ENCODE results near the gene MED12L. TPM values are rescaled to one million over a fixed set of nuclear protein-coding genes. Genes with fewer than 3 reads are reported as not detected.

Gene MED12L
- total and polyA plus RNA-seq, 10 of the 15 experiments (the other 5 are each of a cell fraction or from before 2014, with no cell fraction given) = 0.01 to 0.06 (median 0.03) TPM; not detected in 2

DNA sequence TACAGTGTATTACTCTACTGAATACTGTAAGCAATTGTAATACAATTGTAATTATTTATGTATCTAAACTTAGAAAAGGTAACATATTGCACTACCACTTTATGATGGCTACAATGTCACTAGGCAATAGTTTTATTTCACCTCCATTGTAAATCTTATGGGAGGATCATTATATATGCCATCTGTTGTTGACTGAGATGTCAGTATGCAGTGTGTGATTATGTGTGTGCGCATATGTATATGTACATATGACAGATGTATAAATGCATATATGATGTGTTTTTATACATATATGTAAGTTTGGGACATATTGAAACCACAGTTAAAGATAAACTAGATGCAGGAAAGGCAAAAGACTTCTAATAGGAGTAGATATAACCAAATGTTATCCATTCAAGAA lies 366.9 kb downstream of the MED12L start:
- H3K4me3 ChIP-seq = no peak overlapping the region
- no peaks in the 10 kb centered on the region for H3K79me2 ChIP-seq (ENCODE audit: control insufficient read depth, insufficient read depth, low read length)
- TF ChIP-seq FOXK2 (IDR thresholded peaks at IDR 0.05) (no peak), CHD2 (IDR thresholded peaks at IDR 0.05; ENCODE audit: borderline replicate concordance, low read depth, low read length) (no peak), FOS (IDR thresholded peaks at IDR 0.05; ENCODE audit: borderline replicate concordance, extremely low read depth, insufficient read length) (no peak), SMC3 (IDR thresholded peaks at IDR 0.05; ENCODE audit: borderline replicate concordance, low read length) (no peak), TARDBP (IDR thresholded peaks at IDR 0.05; ENCODE audit: borderline replicate concordance) (no peak), POLR2AphosphoS2 (IDR thresholded peaks at IDR 0.05; ENCODE audit: low read depth, low read length) (no peak), NR2C2 (IDR thresholded peaks at IDR 0.05; ENCODE audit: borderline replicate concordance, control insufficient read depth, insufficient read length, low read depth) (no peak), TCF7 (IDR thresholded peaks at IDR 0.05; ENCODE audit: borderline replicate concordance) (no peak)
- TF ChIP-seq, protein P1, sequence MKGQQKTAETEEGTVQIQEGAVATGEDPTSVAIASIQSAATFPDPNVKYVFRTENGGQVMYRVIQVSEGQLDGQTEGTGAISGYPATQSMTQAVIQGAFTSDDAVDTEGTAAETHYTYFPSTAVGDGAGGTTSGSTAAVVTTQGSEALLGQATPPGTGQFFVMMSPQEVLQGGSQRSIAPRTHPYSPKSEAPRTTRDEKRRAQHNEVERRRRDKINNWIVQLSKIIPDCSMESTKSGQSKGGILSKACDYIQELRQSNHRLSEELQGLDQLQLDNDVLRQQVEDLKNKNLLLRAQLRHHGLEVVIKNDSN (IDR thresholded peaks at IDR 0.05; ENCODE audit: borderline replicate concordance, extremely low read length, insufficient read depth, low read depth, low read length) = no peak
- RAD21 ChIA-PET (ENCODE audit: unreplicated experiment) = no interaction called here
- DNase-seq (ENCODE audit: low read depth, low spot score) (no peak), FAIRE-seq (no peak), ATAC-seq (no peak)
- no peak overlapping the region for H3K4me2 ChIP-seq (ENCODE audit: control insufficient read depth, insufficient read depth)
- no peak overlapping the region for H3K9ac ChIP-seq (ENCODE audit: control insufficient read depth, insufficient read depth, low read length)
- no TSS peak for BruUV-seq (replicated peaks)
- H3K27ac ChIP-seq (ENCODE audit: control insufficient read depth, insufficient read depth) = no peak overlapping the region
- H3K9me3 ChIP-seq (replicated peaks; ENCODE audit: control insufficient read depth, insufficient read depth, low read length) = no peaks in the 10 kb centered on the region
- H4K20me1 ChIP-seq (ENCODE audit: control insufficient read depth, insufficient read depth) = no peaks in the 10 kb centered on the region
- 38% methylated on average over 1 of the region's 1 CpG for WGBS (ENCODE audit: insufficient coverage, insufficient replicate concordance, low lambda C conversion rate, missing lambda C conversion rate)
- SMC1A ChIA-PET (ENCODE audit: uncharacterized antibody, unreplicated experiment) = no interaction called here
- H2AFZ ChIP-seq (ENCODE audit: control insufficient read depth, low read depth, low read length) = no peak overlapping the region
- intact Hi-C loops (cut with micrococcal nuclease; ENCODE audit: unreplicated experiment) = no loop called here
- no peaks in the 10 kb centered on the region for H3K4me1 ChIP-seq (ENCODE audit: control insufficient read depth, insufficient read depth, low read length)
- CTCF ChIA-PET = no interaction called here
- POLR2A ChIA-PET = no interaction called here
- H3K27me3 ChIP-seq (replicated peaks in 1 of 2; ENCODE audit: control insufficient read depth in 2 of 2, insufficient read depth in 2 of 2, low read length in 1 of 2) = no peaks in the 10 kb centered on the region
- H3K36me3 ChIP-seq (ENCODE audit: control insufficient read depth in 2 of 2, insufficient read depth in 2 of 2, low read length in 1 of 2) = no peaks in the 10 kb centered on the region
- in situ Hi-C loops (cut with MboI) = no loop called here

All from GM12878 (cell line).